IMR-90 (cell line): ENCODE measurements around the gene FMN1. TPM values are rescaled to one million over a fixed set of nuclear protein-coding genes. Genes with fewer than 3 reads are reported as not detected.

Source experiments
- ATAC-seq: fragments of 200-7000 bp; cut with Tn5 transposase; 2 replicates; pipeline ENCODE4 v1.9.1; 2020; ENCODE audit warnings: low read depth, mild to moderate bottlenecking, moderate library complexity
- BruUV-seq: library from RNA; stranded (reverse); fragments of 400-500 nt; replicated peaks from 2 replicates; lab custom pipeline; 2021; lab: Mats Ljungman, UMichigan
- CTCF ChIA-PET: fragments of 300-600 bp; formaldehyde crosslinking; extraction: SDS; loops from one replicate; lab custom pipeline; 2021; ENCODE audit warnings: antibody characterized with exemption; lab: Yijun Ruan, JAX
- POLR2A ChIA-PET: fragments of 300-600 bp; sonication (Branson Sonifier 250); formaldehyde crosslinking; loops from one replicate; lab custom pipeline; 2022; ENCODE audit warnings: antibody characterized with exemption; ENCODE audit not compliant: unreplicated experiment; lab: Charles Lee
- DNase-seq: peaks from one replicate; pipeline ENCODE4 v3.0.0; 2013
- H2AFZ ChIP-seq: replicated peaks from 2 replicates; pipeline ENCODE3; 2013; ENCODE audit warnings: low read length, mild to moderate bottlenecking; ENCODE audit not compliant: poor library complexity
- H2AK5ac ChIP-seq: 2 replicates; pipeline ENCODE4 v1.6.1; 2013; ENCODE audit warnings: low read depth, low read length, inconsistent platforms
- H2AK9ac ChIP-seq: replicated peaks from 2 replicates; pipeline ENCODE3; 2013; ENCODE audit warnings: mild to moderate bottlenecking, low read depth, low read length, moderate library complexity; ENCODE audit not compliant: poor library complexity
- H2BK120ac ChIP-seq: 2 replicates; pipeline ENCODE4 v1.6.1; 2013; ENCODE audit warnings: low read depth, low read length, inconsistent platforms
- H2BK15ac ChIP-seq: 3 replicates; pipeline ENCODE4 v1.6.1; 2013; ENCODE audit warnings: low read depth, low read length, inconsistent platforms
- H2BK20ac ChIP-seq: 2 replicates; pipeline ENCODE4 v1.6.1; 2013; ENCODE audit warnings: low read depth, mild to moderate bottlenecking, inconsistent platforms, low read length, moderate library complexity
- H2BK5ac ChIP-seq: 2 replicates; pipeline ENCODE4 v1.6.1; 2013; ENCODE audit warnings: mild to moderate bottlenecking, low read depth, low read length, inconsistent platforms; ENCODE audit not compliant: poor library complexity, severe bottlenecking
- H3K14ac ChIP-seq: replicated peaks from 2 replicates; pipeline ENCODE4 v1.6.1; 2013; ENCODE audit warnings: low read depth, low read length, inconsistent platforms
- H3K18ac ChIP-seq: 2 replicates; pipeline ENCODE4 v1.6.1; 2013; ENCODE audit warnings: low read depth, low read length, control low read depth
- H3K23ac ChIP-seq: 2 replicates; pipeline ENCODE4 v1.6.1; 2013; ENCODE audit warnings: low read depth, low read length, inconsistent platforms
- H3K27ac ChIP-seq: 2 replicates; pipeline ENCODE4 v1.5.1; 2013; ENCODE audit warnings: mild to moderate bottlenecking, control low read depth, low read length; ENCODE audit not compliant: insufficient read depth
- H3K27me3 ChIP-seq: 2 replicates; pipeline ENCODE4 v1.6.1; 2013; ENCODE audit warnings: low read length; ENCODE audit not compliant: control insufficient read depth, insufficient read depth
- H3K36me3 ChIP-seq: 2 replicates; pipeline ENCODE4 v1.6.1; 2013; ENCODE audit warnings: low read length, mixed read lengths; ENCODE audit not compliant: control insufficient read depth, insufficient read depth
- H3K4ac ChIP-seq: 2 replicates; pipeline ENCODE4 v1.6.1; 2013; ENCODE audit warnings: low read depth, low read length, inconsistent platforms
- H3K4me1 ChIP-seq: 2 replicates; pipeline ENCODE4 v1.6.1; 2013; ENCODE audit warnings: low read length, mixed read lengths; ENCODE audit not compliant: control insufficient read depth, insufficient read depth
- H3K4me2 ChIP-seq: 2 replicates; pipeline ENCODE4 v1.6.1; 2013; ENCODE audit warnings: low read depth, mild to moderate bottlenecking, control low read depth, low read length, moderate library complexity
- H3K4me3 ChIP-seq: 2 replicates; pipeline ENCODE4 v1.5.1; 2013; ENCODE audit warnings: low read depth, mild to moderate bottlenecking, control low read depth, low read length, moderate library complexity; ENCODE audit not compliant: insufficient read depth
- H3K56ac ChIP-seq: 2 replicates; pipeline ENCODE4 v1.6.1; 2013; ENCODE audit warnings: low read length, inconsistent platforms; ENCODE audit not compliant: insufficient read depth; ENCODE audit errors: extremely low read depth
- H3K79me1 ChIP-seq, 2 experiments: 2 replicates each; pipeline ENCODE4 v1.6.1; 2013; ENCODE audit warnings: low read length in 2 of 2, inconsistent platforms in 1 of 2, low read depth in 1 of 2
- H3K9ac ChIP-seq: 2 replicates; pipeline ENCODE4 v1.6.1; 2013; ENCODE audit warnings: low read depth, low read length, control low read depth
- H3K9me1 ChIP-seq: 2 replicates; pipeline ENCODE4 v1.6.1; 2013; ENCODE audit warnings: low read length, inconsistent platforms; ENCODE audit not compliant: insufficient read depth
- H3K9me3 ChIP-seq: 2 replicates; pipeline ENCODE4 v1.6.1; 2013; ENCODE audit warnings: low read length; ENCODE audit not compliant: control insufficient read depth, insufficient read depth
- H4K20me1 ChIP-seq: 2 replicates; pipeline ENCODE4 v1.6.1; 2013; ENCODE audit warnings: low read length, inconsistent platforms; ENCODE audit not compliant: insufficient read depth
- H4K5ac ChIP-seq: 2 replicates; pipeline ENCODE4 v1.6.1; 2013; ENCODE audit warnings: mild to moderate bottlenecking, low read depth, low read length, control low read depth
- H4K8ac ChIP-seq, 2 experiments: 2 replicates each; pipeline ENCODE4 v1.6.1; 2013; ENCODE audit warnings: low read depth in 2 of 2, low read length in 2 of 2, control low read depth in 1 of 2, inconsistent platforms in 1 of 2
- H4K91ac ChIP-seq: 2 replicates; pipeline ENCODE4 v1.6.1; 2013; ENCODE audit warnings: low read depth, low read length, inconsistent platforms; ENCODE audit not compliant: insufficient read depth
- NFE2L2 ChIP-seq: fragments of 150-350 bp; IDR thresholded peaks from 2 replicates; pipeline ENCODE4 v1.6.1; 2016; ENCODE audit warnings: low read depth, mild to moderate bottlenecking, low read length
- WGBS, 2 experiments: methylation state at CpG; one replicate each; pipeline versions ENCODE4 v1.1.5 to v1.1.7; 2013; ENCODE audit warnings: missing lambda C conversion rate in 2 of 2; ENCODE audit not compliant: insufficient read length in 1 of 2; ENCODE audit errors: extremely low coverage in 2 of 2; 5-methylcytosine and 5-hydroxymethylcytosine counted together
- dilution Hi-C: fragments of 300-500 bp; cut with HindIII; formaldehyde crosslinking; loops from one replicate; pipeline ENCODE4 v1.14.3; 2018; ENCODE audit warnings: low sequenced_read_pairs; ENCODE audit not compliant: unreplicated experiment
- in situ Hi-C: fragments of 300-500 bp; cut with MboI; formaldehyde crosslinking; loops from 3 replicates; pipeline ENCODE4 v1.14.3; 2019; ENCODE audit warnings: low sequenced_read_pairs, inconsistent platforms, mixed read lengths
- intact Hi-C: fragments of 100-400 bp; cut with micrococcal nuclease; formaldehyde crosslinking; loops from 2 replicates; pipeline ENCODE4 v1.10.0; 2022
- polyA plus RNA-seq, 3 experiments: library from polyadenylated mRNA; depleted of rRNA; stranded (reverse); fragments of >200 nt; gene quantifications; 2 replicates each; pipeline ENCODE4 v1.2.3, GENCODE V29; 2012; ENCODE audit warnings: low replicate concordance in 1 of 3
- total RNA-seq: library from RNA; depleted of rRNA; stranded (reverse); fragments of >200 nt; gene quantifications from 2 replicates; pipeline ENCODE4 v1.2.3, GENCODE V29; 2012
- TF ChIP-seq, protein P1 (sequence below): fragments of 150-350 bp; IDR thresholded peaks from 2 replicates; pipeline ENCODE4 v1.6.1; 2017; ENCODE audit warnings: mild to moderate bottlenecking, antibody characterized with exemption, low read length, low read depth

The FMN1 gene
- total and polyA plus RNA-seq, 2 of the 4 experiments (the other 2 are of a cell fraction): 7.3 to 17.6 TPM

DNA sequence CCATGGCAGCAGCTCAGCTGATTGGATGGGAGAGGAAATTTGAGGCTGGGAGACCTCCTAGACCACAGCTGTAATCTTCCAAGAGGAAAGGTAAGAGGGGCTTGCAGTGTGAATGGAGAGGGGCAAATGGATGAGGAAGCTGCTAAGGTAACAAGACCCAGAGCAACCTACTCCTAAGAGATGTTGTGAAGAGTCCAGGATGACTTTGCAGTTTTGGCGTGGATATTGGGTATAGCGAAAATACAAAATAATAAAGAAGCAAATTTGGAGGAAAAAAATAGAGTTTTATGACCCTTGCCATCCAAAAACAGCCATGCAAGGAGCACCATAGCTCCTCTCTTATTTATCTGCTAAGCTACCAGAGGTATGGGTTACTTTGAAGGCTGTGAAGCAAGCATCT, 290.1 kb downstream of the FMN1 start:
- peak overlapping the region; percentile 57; the same call in 1 of the 2 replicates for H3K23ac ChIP-seq
- peak overlapping the region; percentile 82 for H4K91ac ChIP-seq
- no CpG with 5 or more reads among the region's 2 CpGs for WGBS, 2 experiments
- H3K14ac ChIP-seq: peak overlapping the region; percentile 69
- H3K4me3 ChIP-seq: no peak overlapping the region
- ChIA-PET POLR2A (no interaction called here), CTCF (interaction anchor here (0.5 to 1.2 kb wide), 2 partner anchors 17 to 52 kb away, joined by 3 to 6 read pairs; no protein-coding TSS in a partner anchor)
- H4K5ac ChIP-seq: peak overlapping the region; percentile 90
- H3K27ac ChIP-seq: peak overlapping the region; percentile 7; the same call in 1 of the 2 replicates
- peak overlapping the region; percentile 76 to 77; a peak in 3 of 4 replicates for H4K8ac ChIP-seq
- peaks cover 24% of the 10 kb centered on the region for H3K9me1 ChIP-seq
- in situ Hi-C loops (no loop called here), dilution Hi-C loops (no loop called here), intact Hi-C loops (no loop called here)
- H3K4me1 ChIP-seq: peaks cover 21% of the 10 kb centered on the region
- peak overlapping the region; percentile 58; the same call in 1 of the 2 replicates for H2BK120ac ChIP-seq
- BruUV-seq: no TSS peak
- H2AK9ac ChIP-seq: no peak overlapping the region
- DNase-seq (no peak), ATAC-seq (no peak)
- no peak overlapping the region for H2AFZ ChIP-seq
- 0 out of 2 replicates have a peak overlapping the region, but pooled peaks have one; percentile 59 for H2BK20ac ChIP-seq
- H3K4me2 ChIP-seq: no peak overlapping the region
- peak overlapping the region; percentile 74; the same call in 1 of the 3 replicates for H2BK15ac ChIP-seq
- H3K4ac ChIP-seq: peak overlapping the region; percentile 70
- H3K9me3 ChIP-seq: no peaks in the 10 kb centered on the region
- H2AK5ac ChIP-seq: peak overlapping the region; percentile 43; the same call in 1 of the 2 replicates
- H4K20me1 ChIP-seq: no peaks in the 10 kb centered on the region
- peaks cover 37 to 76% of the 10 kb centered on the region in 2 experiments for H3K79me1 ChIP-seq
- H3K18ac ChIP-seq: peak overlapping the region; percentile 66; the same call in 1 of the 2 replicates
- H3K36me3 ChIP-seq: peaks cover 3% of the 10 kb centered on the region; the same call in 1 of the 2 replicates
- peak overlapping the region; percentile 62 for H2BK5ac ChIP-seq
- peak; percentile 63 for TF ChIP-seq NFE2L2
- TF ChIP-seq, protein P1, sequence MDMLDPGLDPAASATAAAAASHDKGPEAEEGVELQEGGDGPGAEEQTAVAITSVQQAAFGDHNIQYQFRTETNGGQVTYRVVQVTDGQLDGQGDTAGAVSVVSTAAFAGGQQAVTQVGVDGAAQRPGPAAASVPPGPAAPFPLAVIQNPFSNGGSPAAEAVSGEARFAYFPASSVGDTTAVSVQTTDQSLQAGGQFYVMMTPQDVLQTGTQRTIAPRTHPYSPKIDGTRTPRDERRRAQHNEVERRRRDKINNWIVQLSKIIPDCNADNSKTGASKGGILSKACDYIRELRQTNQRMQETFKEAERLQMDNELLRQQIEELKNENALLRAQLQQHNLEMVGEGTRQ: no peak
- no peaks in the 10 kb centered on the region for H3K27me3 ChIP-seq
- H3K56ac ChIP-seq: no peak overlapping the region
- no peak overlapping the region for H3K9ac ChIP-seq
